HFFc6 (cell line): ENCODE data around the gene PUSL1. TPM values are rescaled to one million over a fixed set of nuclear protein-coding genes. Genes with fewer than 3 reads are reported as not detected.

Experiments used
- DNase-seq: peaks from one replicate; pipeline ENCODE4 v3.0.0-alpha.2; 2018
- H3K27ac Mint-ChIP-seq: 2 replicates; pipeline ENCODE4 v1.8.0; 2020; ENCODE audit warnings: mild to moderate bottlenecking, mixed read lengths
- H3K27me3 Mint-ChIP-seq: 2 replicates; pipeline ENCODE4 v1.8.0; 2021; ENCODE audit warnings: mild to moderate bottlenecking, moderate library complexity, mixed read lengths; ENCODE audit not compliant: insufficient read depth
- H3K36me3 Mint-ChIP-seq: 2 replicates; pipeline ENCODE4 v1.8.0; 2021; ENCODE audit warnings: low read depth, mixed read lengths
- H3K4me1 Mint-ChIP-seq: 2 replicates; pipeline ENCODE4 v1.8.0; 2020; ENCODE audit warnings: low read depth, mixed read lengths
- H3K4me3 Mint-ChIP-seq: 2 replicates; pipeline ENCODE4 v1.8.0; 2020; ENCODE audit warnings: mild to moderate bottlenecking, moderate library complexity, mixed read lengths
- H3K9me3 Mint-ChIP-seq: 2 replicates; pipeline ENCODE4 v1.8.0; 2020; ENCODE audit warnings: mild to moderate bottlenecking, mixed read lengths
- total RNA-seq, 6 experiments: library from RNA; stranded (reverse); fragmentation: NEBNext Ultra II Directional; extraction: Animal tissue kit (Norgen Biotek cat#: 25700); gene quantifications; 2 replicates in 1 of 6; 3 replicates in 5 of 6; pipeline ENCODE4 v1.2.3, GENCODE V29; 2021
- TF ChIP-seq, protein P1 (sequence below): fragments of 200-600 bp; sonication (generic); IDR thresholded peaks from 2 replicates; pipeline ENCODE4 v1.5.0; 2021; ENCODE audit warnings: antibody characterized with exemption, mild to moderate bottlenecking

Gene PUSL1
- total RNA-seq, 6 experiments from 2014 or later: 23.5 to 28.7 (median 25.6) TPM

DNA sequence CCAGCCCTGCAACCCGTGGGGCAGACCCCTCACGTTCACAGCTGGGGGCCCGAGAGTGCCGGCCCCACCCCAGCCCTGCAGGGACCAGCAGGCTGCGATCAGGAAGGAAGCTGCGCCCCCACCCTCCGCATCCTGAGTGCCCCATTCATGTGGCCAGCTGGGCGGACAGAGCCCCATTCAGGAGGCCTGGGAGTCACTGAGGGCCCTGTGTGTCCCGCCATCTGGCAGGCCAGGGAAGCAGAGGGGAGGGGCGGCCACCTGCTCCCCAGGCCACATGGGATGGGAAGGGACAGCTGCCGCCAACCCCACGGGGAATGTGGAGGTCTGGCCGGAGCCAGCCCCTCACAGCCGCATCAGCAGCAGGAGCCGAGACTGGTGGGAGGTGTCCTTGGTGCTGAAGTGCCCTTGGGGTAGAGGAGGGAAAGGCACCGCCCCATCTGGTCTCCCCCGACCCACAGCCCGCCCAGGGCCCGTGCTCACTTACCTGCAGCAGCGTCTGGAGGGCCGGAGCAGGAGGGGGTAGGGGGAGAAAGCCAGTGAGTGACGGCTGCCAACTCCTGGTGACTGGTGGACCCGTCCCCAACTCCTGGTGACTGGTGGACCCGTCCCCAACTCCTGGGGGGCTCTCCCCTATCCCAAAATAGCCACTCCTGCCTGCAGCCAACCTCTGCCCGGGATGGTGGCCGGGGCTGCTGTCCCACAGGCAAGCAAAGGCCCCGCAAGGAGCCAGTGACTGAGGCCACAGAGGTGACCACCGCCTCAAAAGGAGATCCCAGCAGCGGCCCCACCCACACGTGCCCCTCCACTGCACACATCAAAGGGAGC, 9.3 kb upstream of the PUSL1 start:
- Mint-ChIP-seq H3K4me3 (no peak overlapping the region), H3K27ac (no peak overlapping the region), H3K9me3 (no peaks in the 10 kb centered on the region), H3K27me3 (peaks cover 2% of the 10 kb centered on the region; the same call in 1 of the 2 replicates), H3K4me1 (no peaks in the 10 kb centered on the region), H3K36me3 (no peaks in the 10 kb centered on the region)
- DNase-seq: no peak
- TF ChIP-seq, protein P1, sequence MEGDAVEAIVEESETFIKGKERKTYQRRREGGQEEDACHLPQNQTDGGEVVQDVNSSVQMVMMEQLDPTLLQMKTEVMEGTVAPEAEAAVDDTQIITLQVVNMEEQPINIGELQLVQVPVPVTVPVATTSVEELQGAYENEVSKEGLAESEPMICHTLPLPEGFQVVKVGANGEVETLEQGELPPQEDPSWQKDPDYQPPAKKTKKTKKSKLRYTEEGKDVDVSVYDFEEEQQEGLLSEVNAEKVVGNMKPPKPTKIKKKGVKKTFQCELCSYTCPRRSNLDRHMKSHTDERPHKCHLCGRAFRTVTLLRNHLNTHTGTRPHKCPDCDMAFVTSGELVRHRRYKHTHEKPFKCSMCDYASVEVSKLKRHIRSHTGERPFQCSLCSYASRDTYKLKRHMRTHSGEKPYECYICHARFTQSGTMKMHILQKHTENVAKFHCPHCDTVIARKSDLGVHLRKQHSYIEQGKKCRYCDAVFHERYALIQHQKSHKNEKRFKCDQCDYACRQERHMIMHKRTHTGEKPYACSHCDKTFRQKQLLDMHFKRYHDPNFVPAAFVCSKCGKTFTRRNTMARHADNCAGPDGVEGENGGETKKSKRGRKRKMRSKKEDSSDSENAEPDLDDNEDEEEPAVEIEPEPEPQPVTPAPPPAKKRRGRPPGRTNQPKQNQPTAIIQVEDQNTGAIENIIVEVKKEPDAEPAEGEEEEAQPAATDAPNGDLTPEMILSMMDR: no peak

- TF ChIP-seq, protein P1: peak; percentile 68
- Mint-ChIP-seq H3K36me3 (no peaks in the 10 kb centered on the region), H3K27me3 (peaks cover 2% of the 10 kb centered on the region; the same call in 1 of the 2 replicates), H3K4me3 (no peak overlapping the region), H3K27ac (no peak overlapping the region), H3K4me1 (peaks cover 5% of the 10 kb centered on the region), H3K9me3 (no peaks in the 10 kb centered on the region)
- no peak for DNase-seq
Observed at GRCh38 chr1:1299686-1300351, 8.6 kb upstream of the PUSL1 start.

- H3K27ac Mint-ChIP-seq: no peak overlapping the region
- no peaks in the 10 kb centered on the region for H3K36me3 Mint-ChIP-seq
- peaks cover 10% of the 10 kb centered on the region for H3K4me1 Mint-ChIP-seq
- no peaks in the 10 kb centered on the region for H3K9me3 Mint-ChIP-seq
- TF ChIP-seq, protein P1: peak; percentile 25; the same call in 1 of the 2 replicates
- no peak for DNase-seq
- peaks cover 2% of the 10 kb centered on the region; the same call in 1 of the 2 replicates for H3K27me3 Mint-ChIP-seq
- no peak overlapping the region for H3K4me3 Mint-ChIP-seq
Observed at GRCh38 chr1:1300352-1300739, 8.1 kb upstream of the PUSL1 start.

DNA sequence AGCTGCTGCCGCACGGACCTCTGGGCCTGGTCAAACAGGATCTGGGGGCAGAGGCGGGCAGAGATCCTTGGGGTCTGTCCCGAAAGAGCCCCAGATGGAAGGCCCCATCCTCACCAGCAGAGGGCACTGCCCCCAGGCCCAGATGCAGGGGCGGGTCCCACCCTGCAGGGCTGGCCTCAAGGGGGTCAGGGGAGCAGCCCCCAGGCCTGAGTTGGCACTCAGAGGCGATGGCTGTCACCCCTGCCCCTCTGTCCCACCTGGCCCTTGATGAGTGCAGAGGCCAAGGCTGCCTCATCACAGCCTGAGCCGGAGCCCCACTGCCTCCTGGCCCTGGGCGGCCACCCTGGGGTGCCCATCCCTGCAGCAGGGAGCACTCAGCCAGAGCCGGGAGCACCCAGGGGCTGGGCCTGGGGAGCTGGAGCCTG, 6.4 kb upstream of the PUSL1 start:
- Mint-ChIP-seq H3K4me3 (no peak overlapping the region), H3K27me3 (peaks cover 3% of the 10 kb centered on the region), H3K36me3 (no peaks in the 10 kb centered on the region), H3K9me3 (no peaks in the 10 kb centered on the region), H3K4me1 (peaks cover 24% of the 10 kb centered on the region), H3K27ac (no peak overlapping the region)
- TF ChIP-seq, protein P1: peak; percentile 77
- DNase-seq: no peak

DNA sequence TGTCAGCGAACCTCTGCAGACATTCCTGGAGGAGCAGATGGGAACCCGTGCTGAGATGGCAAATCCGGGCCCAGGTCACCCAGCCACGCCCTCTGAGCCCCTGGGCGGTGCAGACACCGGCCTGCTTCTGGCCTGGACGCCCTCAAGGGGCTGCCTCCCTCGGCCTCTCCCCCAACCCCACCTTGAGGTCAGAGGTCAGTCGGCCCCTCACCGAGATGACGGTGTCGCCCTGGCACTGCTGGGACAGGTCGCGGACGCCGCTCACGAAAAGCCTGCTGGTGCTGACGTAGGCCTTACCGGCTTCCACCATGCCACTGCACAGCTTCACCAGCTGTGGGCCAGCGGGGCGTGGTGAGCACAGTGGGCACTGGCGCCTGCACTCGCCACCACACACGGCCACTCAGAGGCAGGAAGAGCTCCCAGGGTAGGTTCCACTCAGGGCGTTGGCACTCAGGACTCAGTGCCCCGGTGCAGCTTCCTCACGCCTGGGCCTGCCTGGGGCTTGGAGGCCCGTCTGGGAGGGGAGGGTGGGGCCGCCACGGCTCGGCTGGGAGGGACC, 5.4 kb upstream of the PUSL1 start:
- DNase-seq: no peak
- TF ChIP-seq, protein P1: no peak
- Mint-ChIP-seq H3K9me3 (no peaks in the 10 kb centered on the region), H3K27ac (no peak overlapping the region), H3K36me3 (no peaks in the 10 kb centered on the region), H3K4me1 (peaks cover 26% of the 10 kb centered on the region), H3K4me3 (no peak overlapping the region), H3K27me3 (peaks cover 3% of the 10 kb centered on the region)
